Transverse colon (tissue), 4 donors: ENCODE data around the gene UQCC5.

ENCODE experiments used
- CTCF ChIP-seq, 5 experiments: fragments of 200-600 bp in 3 of 5; fragments of 450-650 bp in 2 of 5; sonication (generic) in 3 of 5; IDR thresholded peaks; 1 replicate in 2 of 5; 2 replicates in 3 of 5; pipeline ENCODE4 v1.5.1; 2016 to 2017; ENCODE audit warnings: antibody characterized with exemption in 5 of 5, inconsistent platforms in 3 of 5, mild to moderate bottlenecking in 2 of 5, moderate library complexity in 1 of 5
- EP300 ChIP-seq: sonication (generic); formaldehyde crosslinking; IDR thresholded peaks from one replicate; pipeline ENCODE4 v1.6.1; 2017; ENCODE audit warnings: antibody characterized with exemption, low read depth
- POLR2A ChIP-seq: fragments of 450-650 bp; IDR thresholded peaks from one replicate; pipeline ENCODE4 v1.6.1; 2016; ENCODE audit warnings: antibody characterized with exemption, mild to moderate bottlenecking, moderate library complexity
- POLR2AphosphoS5 ChIP-seq, 3 donors: sonication (generic); formaldehyde crosslinking; IDR thresholded peaks; one replicate each; pipeline ENCODE4 v1.6.1; 2016; ENCODE audit warnings: antibody characterized with exemption in 3 of 3

GRCh38 chr3:52518723-52519444 is 17.5 kb upstream of the UQCC5 start:
- no peak for TF ChIP-seq CTCF (IDR thresholded peaks at IDR 0.05)
- TF ChIP-seq POLR2A, result no peak
- no peak for TF ChIP-seq POLR2AphosphoS5 (IDR thresholded peaks at IDR 0.05)
- no peak for TF ChIP-seq EP300
